Hepatocyte (in vitro differentiated cells): ENCODE results near the gene PHIP.

Source experiments
- EZH2 ChIP-seq: fragments of 200-600 bp; sonication (generic); IDR thresholded peaks from 2 replicates; pipeline ENCODE4 v1.6.1; 2016; ENCODE audit warnings: antibody characterized with exemption, mild to moderate bottlenecking, borderline replicate concordance
- EZH2phosphoT487 ChIP-seq: fragments of 200-600 bp; sonication (generic); IDR thresholded peaks from one replicate; pipeline ENCODE4 v1.6.1; 2018; ENCODE audit warnings: antibody characterized with exemption, mild to moderate bottlenecking, low read depth, moderate library complexity; ENCODE audit not compliant: unreplicated experiment, severe bottlenecking
- TF ChIP-seq, protein P1 (sequence below): fragments of 200-600 bp; sonication (generic); IDR thresholded peaks from 2 replicates; pipeline ENCODE4 v1.5.1; 2016; ENCODE audit warnings: antibody characterized with exemption, mild to moderate bottlenecking; ENCODE audit not compliant: poor library complexity

DNA sequence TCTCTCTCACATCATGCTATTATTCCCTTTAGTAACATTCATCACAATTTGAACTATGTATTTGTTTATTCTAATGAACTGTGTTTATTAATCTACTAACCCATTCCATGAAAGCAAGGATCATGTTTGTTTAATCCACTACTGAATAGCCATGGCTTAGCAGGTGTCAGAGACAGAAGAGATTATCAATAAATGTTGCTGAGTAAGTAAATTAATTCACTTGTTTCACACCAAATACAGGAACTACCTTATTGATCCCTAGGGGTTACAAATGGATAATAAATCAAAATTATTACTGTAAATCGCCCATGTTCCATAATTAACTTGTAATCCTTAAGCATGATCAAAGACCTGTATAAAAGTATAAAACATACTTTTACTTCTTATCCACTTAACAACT lies 76.6 kb downstream of the PHIP start:
- TF ChIP-seq, protein P1, sequence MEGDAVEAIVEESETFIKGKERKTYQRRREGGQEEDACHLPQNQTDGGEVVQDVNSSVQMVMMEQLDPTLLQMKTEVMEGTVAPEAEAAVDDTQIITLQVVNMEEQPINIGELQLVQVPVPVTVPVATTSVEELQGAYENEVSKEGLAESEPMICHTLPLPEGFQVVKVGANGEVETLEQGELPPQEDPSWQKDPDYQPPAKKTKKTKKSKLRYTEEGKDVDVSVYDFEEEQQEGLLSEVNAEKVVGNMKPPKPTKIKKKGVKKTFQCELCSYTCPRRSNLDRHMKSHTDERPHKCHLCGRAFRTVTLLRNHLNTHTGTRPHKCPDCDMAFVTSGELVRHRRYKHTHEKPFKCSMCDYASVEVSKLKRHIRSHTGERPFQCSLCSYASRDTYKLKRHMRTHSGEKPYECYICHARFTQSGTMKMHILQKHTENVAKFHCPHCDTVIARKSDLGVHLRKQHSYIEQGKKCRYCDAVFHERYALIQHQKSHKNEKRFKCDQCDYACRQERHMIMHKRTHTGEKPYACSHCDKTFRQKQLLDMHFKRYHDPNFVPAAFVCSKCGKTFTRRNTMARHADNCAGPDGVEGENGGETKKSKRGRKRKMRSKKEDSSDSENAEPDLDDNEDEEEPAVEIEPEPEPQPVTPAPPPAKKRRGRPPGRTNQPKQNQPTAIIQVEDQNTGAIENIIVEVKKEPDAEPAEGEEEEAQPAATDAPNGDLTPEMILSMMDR, result no peak
- TF ChIP-seq EZH2 (no peak), EZH2phosphoT487 (no peak)
